ENCODE data around the gene DCLK1.

DNA sequence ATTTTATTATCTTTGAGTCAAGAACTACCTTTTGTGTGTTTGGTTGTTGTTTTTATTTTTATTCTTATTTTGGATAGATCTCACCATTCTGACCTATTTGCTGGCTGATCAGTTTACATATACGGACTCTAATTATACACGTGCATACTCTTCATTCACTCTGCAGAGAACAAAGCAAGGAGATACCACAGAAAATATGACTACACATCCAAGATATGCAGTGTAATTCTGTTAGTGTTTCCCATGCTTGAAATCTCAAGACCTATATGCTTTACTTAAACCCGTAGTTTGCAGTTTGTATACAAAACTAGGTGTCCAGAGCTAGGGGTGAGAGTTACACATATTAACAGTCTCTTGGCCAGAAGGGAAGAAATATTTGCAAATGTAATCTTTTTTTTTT lies 205.5 kb downstream of the DCLK1 start:
- TF ChIP-seq, protein P1, sequence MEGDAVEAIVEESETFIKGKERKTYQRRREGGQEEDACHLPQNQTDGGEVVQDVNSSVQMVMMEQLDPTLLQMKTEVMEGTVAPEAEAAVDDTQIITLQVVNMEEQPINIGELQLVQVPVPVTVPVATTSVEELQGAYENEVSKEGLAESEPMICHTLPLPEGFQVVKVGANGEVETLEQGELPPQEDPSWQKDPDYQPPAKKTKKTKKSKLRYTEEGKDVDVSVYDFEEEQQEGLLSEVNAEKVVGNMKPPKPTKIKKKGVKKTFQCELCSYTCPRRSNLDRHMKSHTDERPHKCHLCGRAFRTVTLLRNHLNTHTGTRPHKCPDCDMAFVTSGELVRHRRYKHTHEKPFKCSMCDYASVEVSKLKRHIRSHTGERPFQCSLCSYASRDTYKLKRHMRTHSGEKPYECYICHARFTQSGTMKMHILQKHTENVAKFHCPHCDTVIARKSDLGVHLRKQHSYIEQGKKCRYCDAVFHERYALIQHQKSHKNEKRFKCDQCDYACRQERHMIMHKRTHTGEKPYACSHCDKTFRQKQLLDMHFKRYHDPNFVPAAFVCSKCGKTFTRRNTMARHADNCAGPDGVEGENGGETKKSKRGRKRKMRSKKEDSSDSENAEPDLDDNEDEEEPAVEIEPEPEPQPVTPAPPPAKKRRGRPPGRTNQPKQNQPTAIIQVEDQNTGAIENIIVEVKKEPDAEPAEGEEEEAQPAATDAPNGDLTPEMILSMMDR (IDR thresholded peaks at IDR 0.05) = no peak
- no peak for TF ChIP-seq POLR2A (IDR thresholded peaks at IDR 0.05)

Data from prostate gland (tissue), 2 donors.